ENCODE measurements around the gene GASK1A. TPM values are rescaled to one million over a fixed set of nuclear protein-coding genes. Genes with fewer than 3 reads are reported as not detected.

The GASK1A gene
- total RNA-seq, 1 donor from 2014 or later: not detected

- peaks cover 4% of the 10 kb centered on the region for H3K27me3 Mint-ChIP-seq (ENCODE audit: low read depth)
- no peaks in the 10 kb centered on the region for H3K9me3 Mint-ChIP-seq
- no peak overlapping the region for H3K4me3 Mint-ChIP-seq (ENCODE audit: low read depth)
- H3K36me3 Mint-ChIP-seq (ENCODE audit: low read depth): no peaks in the 10 kb centered on the region
- intact Hi-C loops (cut with micrococcal nuclease): no loop called here
- no peaks in the 10 kb centered on the region for H3K4me1 Mint-ChIP-seq (ENCODE audit: low read depth)
- no peak for DNase-seq (ENCODE audit: low spot score)
- no peak overlapping the region for H3K27ac Mint-ChIP-seq
Observed at GRCh38 chr3:43096761-43097160, 117.7 kb downstream of the GASK1A start.

GRCh38 chr3:43097400-43098080 is 118.4 kb downstream of the GASK1A start:
- Mint-ChIP-seq H3K9me3 (no peaks in the 10 kb centered on the region), H3K27ac (no peak overlapping the region), H3K4me3 (ENCODE audit: low read depth) (no peak overlapping the region), H3K27me3 (ENCODE audit: low read depth) (peaks cover 1% of the 10 kb centered on the region), H3K4me1 (ENCODE audit: low read depth) (no peaks in the 10 kb centered on the region), H3K36me3 (ENCODE audit: low read depth) (no peaks in the 10 kb centered on the region)
- no peak for DNase-seq (ENCODE audit: low spot score)
- intact Hi-C loops (cut with micrococcal nuclease): no loop called here

GRCh38 chr3:43098761-43099160 is 119.7 kb downstream of the GASK1A start:
- no peak overlapping the region for H3K27ac Mint-ChIP-seq
- no peaks in the 10 kb centered on the region for H3K36me3 Mint-ChIP-seq (ENCODE audit: low read depth)
- no peaks in the 10 kb centered on the region for H3K9me3 Mint-ChIP-seq
- H3K4me3 Mint-ChIP-seq (ENCODE audit: low read depth): no peak overlapping the region
- peaks cover 2% of the 10 kb centered on the region for H3K27me3 Mint-ChIP-seq (ENCODE audit: low read depth)
- H3K4me1 Mint-ChIP-seq (ENCODE audit: low read depth): no peaks in the 10 kb centered on the region
- no peak for DNase-seq (ENCODE audit: low spot score)
- intact Hi-C loops (cut with micrococcal nuclease): no loop called here

- H3K4me3 Mint-ChIP-seq (ENCODE audit: low read depth): no peak overlapping the region
- H3K27ac Mint-ChIP-seq: no peak overlapping the region
- intact Hi-C loops (cut with micrococcal nuclease): no loop called here
Observed at GRCh38 chr3:43102773-43103480, 123.8 kb downstream of the GASK1A start.

GRCh38 chr3:43104039-43104438 is 124.9 kb downstream of the GASK1A start:
- Mint-ChIP-seq H3K4me3 (ENCODE audit: low read depth) (no peak overlapping the region), H3K27me3 (ENCODE audit: low read depth) (peaks cover 13% of the 10 kb centered on the region), H3K36me3 (ENCODE audit: low read depth) (no peaks in the 10 kb centered on the region), H3K27ac (no peak overlapping the region), H3K4me1 (ENCODE audit: low read depth) (peaks cover 5% of the 10 kb centered on the region), H3K9me3 (no peaks in the 10 kb centered on the region)
- intact Hi-C loops (cut with micrococcal nuclease): no loop called here
- no peak for DNase-seq (ENCODE audit: low spot score)

More at GRCh38 chr3:43102773-43103480, 123.8 kb downstream of the GASK1A start:
- Mint-ChIP-seq H3K27me3 (ENCODE audit: low read depth) (peaks cover 12% of the 10 kb centered on the region), H3K9me3 (no peaks in the 10 kb centered on the region), H3K4me1 (ENCODE audit: low read depth) (peaks cover 5% of the 10 kb centered on the region), H3K36me3 (ENCODE audit: low read depth) (no peaks in the 10 kb centered on the region)
- no peak for DNase-seq (ENCODE audit: low spot score)

GRCh38 chr3:43104660-43105595 is 125.8 kb downstream of the GASK1A start:
- Mint-ChIP-seq H3K4me3 (ENCODE audit: low read depth) (peak overlapping the region; percentile 33), H3K9me3 (no peaks in the 10 kb centered on the region), H3K27me3 (ENCODE audit: low read depth) (peaks cover 13% of the 10 kb centered on the region), H3K36me3 (ENCODE audit: low read depth) (no peaks in the 10 kb centered on the region), H3K4me1 (ENCODE audit: low read depth) (peaks cover 5% of the 10 kb centered on the region), H3K27ac (no peak overlapping the region)
- intact Hi-C loops (cut with micrococcal nuclease): no loop called here
- DNase-seq (ENCODE audit: low spot score): no peak

GRCh38 chr3:43105596-43106292 is 126.6 kb downstream of the GASK1A start, which contains the start of gene POMGNT2:
TSS of gene POMGNT2 (minus strand) at chr3:43106079. CDS start at chr3:43081431, 24,648 bp downstream.
- Mint-ChIP-seq H3K9me3 (no peaks in the 10 kb centered on the region), H3K27me3 (ENCODE audit: low read depth) (peaks cover 13% of the 10 kb centered on the region), H3K4me1 (ENCODE audit: low read depth) (peaks cover 5% of the 10 kb centered on the region), H3K4me3 (ENCODE audit: low read depth) (peak within 1 kb of the TSS; percentile 63), H3K36me3 (ENCODE audit: low read depth) (no peaks in the 10 kb centered on the region), H3K27ac (no peak within 1 kb of the TSS)
- intact Hi-C loops (cut with micrococcal nuclease): loop anchor here (2.0 kb wide), 1 partner anchor 585 kb away; the partner anchor contains the start of gene ABHD5
- DNase-seq (ENCODE audit: low spot score): peak; percentile 78

- Mint-ChIP-seq H3K27me3 (ENCODE audit: low read depth) (peaks cover 13% of the 10 kb centered on the region), H3K4me1 (ENCODE audit: low read depth) (peaks cover 5% of the 10 kb centered on the region), H3K4me3 (ENCODE audit: low read depth) (peak overlapping the region; percentile 63), H3K36me3 (ENCODE audit: low read depth) (no peaks in the 10 kb centered on the region), H3K9me3 (no peaks in the 10 kb centered on the region), H3K27ac (no peak overlapping the region)
- intact Hi-C loops (cut with micrococcal nuclease): loop anchor here (2.0 kb wide), 1 partner anchor 585 kb away; the partner anchor contains the start of gene ABHD5
- no peak for DNase-seq (ENCODE audit: low spot score)
Observed at GRCh38 chr3:43106293-43106628, 127.2 kb downstream of the GASK1A start.

Other genes starting within 250 kb of the GASK1A start
- gene CCDC13, start 206.1 kb upstream of the GASK1A start, total RNA-seq: 0.44 TPM in 1 of 2 replicates, not detected in the other
- 85.9 and 88.5 TPM in 2 replicates for gene HIGD1A, start 174.8 kb upstream of the GASK1A start, total RNA-seq
- gene ACKR2, start 169.9 kb upstream of the GASK1A start, total RNA-seq: 0.44 and 1.0 TPM in 2 replicates
- not detected in 2 replicates for gene CYP8B1, start 103.4 kb upstream of the GASK1A start, total RNA-seq
- gene ZNF662, start 73.2 kb upstream of the GASK1A start, total RNA-seq: 0.21 and 0.30 TPM in 2 replicates
- gene POMGNT2, start 126.8 kb downstream of the GASK1A start, total RNA-seq: 3.9 and 4.1 TPM in 2 replicates